ENCODE results near the gene GUCY2C. TPM values are rescaled to one million over a fixed set of nuclear protein-coding genes. Genes with fewer than 3 reads are reported as not detected.

GUCY2C gene
- polyA plus RNA-seq, 3 donors = 0.04 to 0.14 (median 0.10) TPM

DNA sequence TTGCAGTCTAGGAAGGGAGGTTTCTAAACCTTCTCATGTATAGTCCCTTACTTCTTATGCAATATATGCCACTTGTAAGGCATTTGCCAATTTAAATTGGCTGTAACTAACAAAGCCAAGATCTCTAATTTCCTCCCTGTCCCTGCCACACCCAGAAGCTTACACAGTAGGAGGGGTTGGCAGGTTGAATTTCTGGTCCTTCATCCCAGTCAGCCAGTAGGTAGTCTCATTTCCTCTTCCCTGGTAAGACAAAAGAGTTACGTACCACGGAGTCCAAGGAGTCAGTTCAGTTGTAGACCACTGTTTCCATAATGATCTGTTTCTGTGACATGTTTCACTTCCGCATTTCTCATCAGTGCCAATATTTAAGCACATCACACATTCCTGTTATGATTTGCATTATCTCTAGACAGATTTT, 81.7 kb downstream of the GUCY2C start:
- peaks cover 13% of the 10 kb centered on the region for H3K79me2 ChIP-seq (ENCODE audit: insufficient read depth, low read length)
- H3K27me3 ChIP-seq (ENCODE audit: control insufficient read depth in 2 of 2, insufficient read depth in 2 of 2, low read length in 2 of 2) = no peaks in the 10 kb centered on the region
- DNase-seq = peak; percentile 73 to 85 (median 81)
- peaks cover 18 to 23% of the 10 kb centered on the region in 2 donors for H3K36me3 Mint-ChIP-seq
- H3K9me3 Mint-ChIP-seq = peaks cover 13 to 37% (median 26%) of the 10 kb centered on the region in 7 donors
- peaks cover 46 to 61% of the 10 kb centered on the region in 2 donors for H3K4me1 ChIP-seq (ENCODE audit: control insufficient read depth in 1 of 2, insufficient read depth in 2 of 2, low read length in 2 of 2)
- H3K4me3 ChIP-seq (replicated peaks in 1 of 3; ENCODE audit: low read depth in 2 of 3, low read length in 3 of 3) = peak overlapping the region in 1 of 3 experiments; percentile 37
- no peak overlapping the region for H2AFZ ChIP-seq (ENCODE audit: insufficient read depth, low read depth, low read length, poor library complexity, severe bottlenecking)
- H3K9ac ChIP-seq (ENCODE audit: insufficient read depth, low read length, poor library complexity, severe bottlenecking) = no peak overlapping the region
- no peak overlapping the region for H3K4me3 Mint-ChIP-seq
- H3K36me3 ChIP-seq (replicated peaks in 1 of 2; ENCODE audit: control insufficient read depth in 1 of 2, insufficient read depth in 2 of 2, low read length in 2 of 2) = peaks cover 0 to 11% of the 10 kb centered on the region in 2 donors
- WGBS (ENCODE audit: insufficient coverage) = 0% methylated on average over 3 of the region's 3 CpGs
- no peaks in the 10 kb centered on the region for H4K20me1 ChIP-seq (ENCODE audit: insufficient read depth, low read length)
- intact Hi-C loops (cut with micrococcal nuclease) = loop anchor here (5.0 to 10.0 kb wide), 2 partner anchors 47 to 350 kb away; partner anchors contain the start of genes PLBD1 (in 2 of the 2) and ARHGDIB (in 1 of the 2)
- peaks cover 0 to 6% (median 0%) of the 10 kb centered on the region in 3 donors for H3K27me3 Mint-ChIP-seq (ENCODE audit: low read depth in 3 of 3)
- H3K4me1 Mint-ChIP-seq = peaks cover 52% of the 10 kb centered on the region
- peak overlapping the region; percentile 4 to 80 for H3K27ac ChIP-seq (ENCODE audit: low read depth in 1 of 2, low read length in 2 of 2)
- TF ChIP-seq, protein P1, sequence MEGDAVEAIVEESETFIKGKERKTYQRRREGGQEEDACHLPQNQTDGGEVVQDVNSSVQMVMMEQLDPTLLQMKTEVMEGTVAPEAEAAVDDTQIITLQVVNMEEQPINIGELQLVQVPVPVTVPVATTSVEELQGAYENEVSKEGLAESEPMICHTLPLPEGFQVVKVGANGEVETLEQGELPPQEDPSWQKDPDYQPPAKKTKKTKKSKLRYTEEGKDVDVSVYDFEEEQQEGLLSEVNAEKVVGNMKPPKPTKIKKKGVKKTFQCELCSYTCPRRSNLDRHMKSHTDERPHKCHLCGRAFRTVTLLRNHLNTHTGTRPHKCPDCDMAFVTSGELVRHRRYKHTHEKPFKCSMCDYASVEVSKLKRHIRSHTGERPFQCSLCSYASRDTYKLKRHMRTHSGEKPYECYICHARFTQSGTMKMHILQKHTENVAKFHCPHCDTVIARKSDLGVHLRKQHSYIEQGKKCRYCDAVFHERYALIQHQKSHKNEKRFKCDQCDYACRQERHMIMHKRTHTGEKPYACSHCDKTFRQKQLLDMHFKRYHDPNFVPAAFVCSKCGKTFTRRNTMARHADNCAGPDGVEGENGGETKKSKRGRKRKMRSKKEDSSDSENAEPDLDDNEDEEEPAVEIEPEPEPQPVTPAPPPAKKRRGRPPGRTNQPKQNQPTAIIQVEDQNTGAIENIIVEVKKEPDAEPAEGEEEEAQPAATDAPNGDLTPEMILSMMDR (IDR thresholded peaks at IDR 0.05) = no peak
- H3K9me3 ChIP-seq (replicated peaks in 1 of 2; ENCODE audit: control insufficient read depth in 1 of 2, insufficient read depth in 1 of 2, low read length in 2 of 2) = peaks cover 12 to 22% of the 10 kb centered on the region in 2 donors
- H3K4me2 ChIP-seq (replicated peaks; ENCODE audit: extremely low read depth, low read length, poor library complexity, severe bottlenecking) = peak overlapping the region; percentile 47
- H3K27ac Mint-ChIP-seq = peak overlapping the region; percentile 85 to 98 (median 93)

DNA sequence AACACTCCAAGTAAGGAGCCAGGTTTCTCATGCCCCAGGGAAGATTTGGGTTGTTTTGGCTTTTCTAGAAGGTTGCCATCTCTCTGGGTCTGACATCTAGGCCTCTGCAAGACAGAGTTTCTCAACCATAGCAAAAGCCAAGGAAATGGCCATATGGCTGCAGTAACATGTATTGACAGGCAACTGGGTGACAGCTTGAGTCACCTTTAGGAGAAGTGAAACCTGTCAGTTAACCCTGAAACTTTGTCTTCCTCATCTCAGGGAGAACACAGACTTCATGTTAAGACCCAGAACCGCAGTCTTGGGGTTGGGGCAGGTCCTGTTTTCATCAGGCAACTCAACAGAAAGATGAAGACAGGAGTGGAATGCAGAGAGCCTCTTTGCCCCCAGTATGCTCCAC, 82.7 kb downstream of the GUCY2C start:
- Histone ChIP-seq H3K9ac (ENCODE audit: insufficient read depth, low read length, poor library complexity, severe bottlenecking) (no peak overlapping the region), H3K4me1 (ENCODE audit: control insufficient read depth in 1 of 2, insufficient read depth in 2 of 2, low read length in 2 of 2) (peaks cover 41 to 55% of the 10 kb centered on the region in 2 donors), H3K9me3 (replicated peaks in 1 of 2; ENCODE audit: control insufficient read depth in 1 of 2, insufficient read depth in 1 of 2, low read length in 2 of 2) (peaks cover 14 to 29% of the 10 kb centered on the region in 2 donors), H3K36me3 (replicated peaks in 1 of 2; ENCODE audit: control insufficient read depth in 1 of 2, insufficient read depth in 2 of 2, low read length in 2 of 2) (peaks cover 0 to 11% of the 10 kb centered on the region in 2 donors), H3K27ac (ENCODE audit: low read depth in 1 of 2, low read length in 2 of 2) (peak overlapping the region; percentile 53 to 80), H3K27me3 (ENCODE audit: control insufficient read depth in 2 of 2, insufficient read depth in 2 of 2, low read length in 2 of 2) (no peaks in the 10 kb centered on the region), H3K4me3 (replicated peaks in 1 of 3; ENCODE audit: low read depth in 2 of 3, low read length in 3 of 3) (peak overlapping the region in 1 of 3 experiments; percentile 37), H4K20me1 (ENCODE audit: insufficient read depth, low read length) (no peaks in the 10 kb centered on the region), H2AFZ (ENCODE audit: insufficient read depth, low read depth, low read length, poor library complexity, severe bottlenecking) (no peak overlapping the region), H3K79me2 (ENCODE audit: insufficient read depth, low read length) (peaks cover 18% of the 10 kb centered on the region), H3K4me2 (replicated peaks; ENCODE audit: extremely low read depth, low read length, poor library complexity, severe bottlenecking) (peak overlapping the region; percentile 47)
- peak overlapping the region; percentile 85 to 98 (median 93) for H3K27ac Mint-ChIP-seq
- intact Hi-C loops (cut with micrococcal nuclease) = loop anchor here (5.0 to 10.0 kb wide), 2 partner anchors 46 to 351 kb away; partner anchors contain the start of genes PLBD1 (in 2 of the 2) and ARHGDIB (in 1 of the 2)
- H3K4me3 Mint-ChIP-seq = peak overlapping the region in 1 of 2 donors; percentile 30
- peaks cover 48% of the 10 kb centered on the region for H3K4me1 Mint-ChIP-seq
- TF ChIP-seq, protein P1 (IDR thresholded peaks at IDR 0.05) = no peak
- peak; percentile 82 to 91 (median 87) for DNase-seq
- H3K9me3 Mint-ChIP-seq = peaks cover 15 to 41% (median 29%) of the 10 kb centered on the region in 7 donors
- H3K36me3 Mint-ChIP-seq = peaks cover 19 to 28% of the 10 kb centered on the region in 2 donors
- H3K27me3 Mint-ChIP-seq (ENCODE audit: low read depth in 3 of 3) = peaks cover 0 to 6% (median 0%) of the 10 kb centered on the region in 3 donors
- no CpG with 5 or more reads among the region's 1 CpG for WGBS (ENCODE audit: insufficient coverage)
